ENCODE data around the gene RILPL1.
"Not testable (repeated sequence)": the region's sequence is repeated elsewhere in the genome, so short reads cannot be mapped to it uniquely, and the experiment has no call there.

RILPL1 gene

DNA sequence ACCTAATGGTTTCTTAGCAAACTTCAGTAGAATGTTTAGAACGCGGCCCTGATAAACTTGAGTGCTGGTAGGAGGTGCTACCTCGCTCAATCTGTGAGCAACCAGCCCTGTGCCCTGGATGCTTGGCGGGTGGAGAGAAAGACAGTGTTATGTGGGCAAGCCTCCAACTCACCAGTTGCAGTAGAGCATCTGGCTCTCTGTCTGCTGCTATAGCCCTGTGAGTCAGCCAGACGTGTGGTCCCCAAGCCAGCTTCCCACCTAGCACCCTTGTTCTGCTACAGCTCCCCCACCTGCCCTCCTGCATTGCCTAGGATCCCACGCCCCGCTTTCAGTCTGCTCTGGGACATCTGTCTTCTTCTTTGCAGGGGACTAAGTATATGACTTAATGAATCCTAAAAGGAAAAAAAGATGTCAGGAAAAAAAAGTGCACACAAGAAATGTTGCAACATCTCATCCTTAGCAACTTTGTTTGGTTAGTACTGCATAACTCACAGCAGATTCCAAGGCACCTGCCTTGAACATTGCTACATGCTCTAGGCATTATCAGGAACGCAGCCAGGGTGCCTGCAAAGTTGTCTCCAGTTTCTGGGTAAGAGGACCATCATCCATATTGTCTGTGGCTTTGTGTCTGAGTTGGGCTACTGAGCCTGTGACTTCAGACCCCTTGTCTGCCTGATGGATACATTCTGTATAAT lies 62.0 kb downstream of the RILPL1 start:
- H3K27ac ChIP-seq: no peak overlapping the region
- TF ChIP-seq, protein P1, sequence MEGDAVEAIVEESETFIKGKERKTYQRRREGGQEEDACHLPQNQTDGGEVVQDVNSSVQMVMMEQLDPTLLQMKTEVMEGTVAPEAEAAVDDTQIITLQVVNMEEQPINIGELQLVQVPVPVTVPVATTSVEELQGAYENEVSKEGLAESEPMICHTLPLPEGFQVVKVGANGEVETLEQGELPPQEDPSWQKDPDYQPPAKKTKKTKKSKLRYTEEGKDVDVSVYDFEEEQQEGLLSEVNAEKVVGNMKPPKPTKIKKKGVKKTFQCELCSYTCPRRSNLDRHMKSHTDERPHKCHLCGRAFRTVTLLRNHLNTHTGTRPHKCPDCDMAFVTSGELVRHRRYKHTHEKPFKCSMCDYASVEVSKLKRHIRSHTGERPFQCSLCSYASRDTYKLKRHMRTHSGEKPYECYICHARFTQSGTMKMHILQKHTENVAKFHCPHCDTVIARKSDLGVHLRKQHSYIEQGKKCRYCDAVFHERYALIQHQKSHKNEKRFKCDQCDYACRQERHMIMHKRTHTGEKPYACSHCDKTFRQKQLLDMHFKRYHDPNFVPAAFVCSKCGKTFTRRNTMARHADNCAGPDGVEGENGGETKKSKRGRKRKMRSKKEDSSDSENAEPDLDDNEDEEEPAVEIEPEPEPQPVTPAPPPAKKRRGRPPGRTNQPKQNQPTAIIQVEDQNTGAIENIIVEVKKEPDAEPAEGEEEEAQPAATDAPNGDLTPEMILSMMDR (IDR thresholded peaks at IDR 0.05): no peak
- no peak for TF ChIP-seq ZFX (IDR thresholded peaks at IDR 0.05; ENCODE audit: borderline replicate concordance)

DNA sequence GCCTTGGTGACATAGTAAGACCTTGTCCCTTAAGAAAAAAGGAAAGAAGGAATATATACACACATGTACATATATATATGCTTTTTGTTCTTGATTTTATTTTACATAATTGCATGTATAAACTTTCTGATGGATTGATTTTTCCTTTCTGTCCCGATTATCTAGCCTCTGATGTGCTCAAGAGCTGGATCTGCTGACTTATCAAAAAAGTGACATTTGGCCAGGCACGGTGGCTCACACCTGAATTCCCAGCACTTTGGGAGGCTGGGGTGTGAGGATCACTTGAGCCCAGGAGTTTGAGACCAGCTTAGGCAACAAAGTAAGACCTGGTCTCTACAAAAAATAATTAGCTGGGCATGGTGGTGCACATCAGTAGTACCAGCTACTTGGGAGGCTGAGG lies 63.5 kb downstream of the RILPL1 start:
- no peak for TF ChIP-seq ZFX (IDR thresholded peaks at IDR 0.05; ENCODE audit: borderline replicate concordance)
- TF ChIP-seq, protein P1 (IDR thresholded peaks at IDR 0.05): no peak
- H3K27ac ChIP-seq: no peak overlapping the region

DNA sequence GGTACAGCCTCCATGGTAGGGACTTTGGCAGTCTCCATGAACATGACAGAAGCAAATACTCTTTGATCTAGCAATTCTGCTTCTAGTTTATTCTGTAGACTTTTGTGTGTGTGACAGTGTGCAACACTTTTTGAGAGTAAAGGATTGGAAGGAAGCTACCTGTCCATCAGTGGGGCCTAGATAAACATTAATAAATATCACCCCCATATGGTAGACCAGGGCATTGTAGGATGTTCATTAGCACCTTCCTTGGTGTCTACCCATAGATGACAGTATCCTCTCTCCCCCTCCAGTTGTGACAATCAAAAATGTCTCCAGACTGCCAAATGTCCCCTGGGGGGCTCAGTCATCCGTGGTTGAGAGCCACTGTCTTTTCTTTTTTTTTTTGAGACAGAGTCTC lies 64.7 kb downstream of the RILPL1 start:
- H3K27ac ChIP-seq: no peak overlapping the region
- no peak for TF ChIP-seq ZFX (IDR thresholded peaks at IDR 0.05; ENCODE audit: borderline replicate concordance)
- TF ChIP-seq, protein P1 (IDR thresholded peaks at IDR 0.05): no peak

DNA sequence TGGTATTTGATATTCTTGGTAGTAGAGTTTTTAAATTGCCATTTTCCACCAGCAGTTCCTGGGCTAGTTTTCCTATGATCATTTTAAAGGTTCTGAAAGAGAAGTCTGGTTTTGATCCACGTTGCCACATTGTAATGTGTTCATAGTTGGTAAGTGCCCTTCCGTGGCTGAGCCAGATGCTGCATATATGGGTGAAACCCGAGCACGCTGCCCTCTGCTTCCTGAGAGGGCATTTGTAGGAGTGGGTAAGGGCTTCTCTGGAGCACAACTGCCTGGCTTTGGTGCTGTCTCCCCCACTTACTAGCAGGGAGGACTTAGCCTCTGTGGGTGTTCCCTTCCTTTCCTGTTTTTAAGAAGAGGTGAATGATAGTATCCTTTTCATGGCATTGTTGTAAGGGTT lies 68.4 kb downstream of the RILPL1 start:
- H3K27ac ChIP-seq: no peak overlapping the region
- TF ChIP-seq, protein P1 (IDR thresholded peaks at IDR 0.05): no peak
- TF ChIP-seq ZFX (IDR thresholded peaks at IDR 0.05; ENCODE audit: borderline replicate concordance): no peak

DNA sequence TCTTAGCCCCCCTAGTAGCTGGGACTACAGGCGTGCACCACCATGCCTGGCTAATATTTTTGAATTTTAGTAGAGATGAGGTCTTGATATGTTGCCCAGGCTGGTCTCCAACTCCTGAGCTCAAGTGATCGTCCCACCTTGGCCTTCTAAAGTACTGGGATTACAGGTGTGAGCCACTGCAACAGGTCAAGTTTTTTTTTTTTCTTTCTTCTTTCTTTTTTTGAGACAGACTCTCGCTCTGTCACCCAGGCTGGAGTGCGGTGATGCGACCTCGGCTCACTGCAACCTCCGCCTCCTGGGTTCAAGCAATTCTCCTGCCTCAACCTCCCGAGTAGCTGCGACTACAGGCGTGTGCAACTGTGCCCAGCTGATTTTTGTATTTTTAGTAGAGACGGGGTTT lies 70.3 kb downstream of the RILPL1 start:
- not testable (repeated sequence) for H3K27ac ChIP-seq

DNA sequence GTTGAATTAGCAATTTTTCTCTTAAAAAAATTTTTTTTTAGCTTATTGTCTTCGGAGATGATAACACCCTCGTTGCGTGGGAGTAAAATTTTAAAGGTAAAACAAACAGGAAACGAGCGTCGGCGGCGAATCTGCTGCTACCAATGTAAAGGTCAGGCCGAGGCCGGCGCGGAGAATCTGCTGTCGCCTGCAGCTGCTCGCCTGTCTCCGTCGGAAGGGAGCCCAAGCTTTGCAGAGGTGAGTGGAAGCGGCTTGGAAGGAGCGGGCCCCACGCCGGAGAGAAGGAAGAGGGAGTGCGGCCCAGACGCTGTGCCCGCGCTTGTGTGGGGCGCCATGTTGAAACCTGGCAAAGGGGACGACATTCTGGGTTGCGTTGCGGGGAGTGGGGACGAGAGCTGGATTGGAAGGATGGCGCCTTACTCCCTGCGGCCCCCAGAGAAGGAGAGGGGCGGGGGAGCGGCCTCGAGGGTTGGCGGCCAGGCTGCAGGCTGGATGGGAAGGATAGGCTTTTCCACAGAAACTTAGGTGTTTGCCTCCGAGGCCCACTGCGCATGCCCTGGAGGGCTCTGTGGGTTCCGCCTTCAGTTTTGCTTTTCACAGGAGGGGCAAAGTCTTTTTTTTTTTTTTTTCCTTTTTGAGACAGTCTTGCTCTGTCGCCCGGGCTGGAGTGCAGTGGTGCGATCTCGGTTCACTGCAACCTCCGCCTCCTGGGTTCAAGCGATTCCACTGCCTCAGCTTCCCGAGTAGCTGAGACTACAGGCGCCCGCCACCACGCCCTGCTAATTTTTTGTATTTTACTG lies 75.3 kb downstream of the RILPL1 start, which contains the start of gene SNRNP35:
Gene SNRNP35, plus strand, starts transcription at position 160 of the 800 bp plus-strand sequence. CDS start 7,402 bp downstream, outside the sequence.
- peak within 1 kb of the TSS; percentile 98 for H3K27ac ChIP-seq
- TF ChIP-seq ZFX (IDR thresholded peaks at IDR 0.05; ENCODE audit: borderline replicate concordance): no peak
- TF ChIP-seq, protein P1 (IDR thresholded peaks at IDR 0.05): no peak

DNA sequence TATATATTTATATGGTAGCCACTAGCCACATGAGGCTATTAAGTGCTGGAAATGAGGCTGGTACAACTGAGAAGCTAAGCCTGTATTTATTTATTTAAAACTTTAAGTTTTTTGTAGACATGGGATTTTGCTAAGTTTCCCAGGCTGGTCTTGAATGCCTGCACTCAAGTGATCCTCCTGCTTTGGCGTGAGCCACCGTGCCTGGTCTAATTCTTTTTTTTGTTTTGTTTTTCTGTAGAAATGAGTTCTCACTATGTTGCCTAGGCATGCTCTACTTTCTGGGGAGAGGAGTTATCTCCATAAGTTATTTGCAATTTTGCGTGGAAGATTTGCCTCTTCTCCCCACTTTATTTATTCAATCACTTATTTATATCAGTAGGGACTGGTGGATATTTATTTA lies 80.4 kb downstream of the RILPL1 start:
- no peak for TF ChIP-seq ZFX (IDR thresholded peaks at IDR 0.05; ENCODE audit: borderline replicate concordance)
- TF ChIP-seq, protein P1 (IDR thresholded peaks at IDR 0.05): no peak
- peak overlapping the region; percentile 37; the same call in 1 of the 2 replicates for H3K27ac ChIP-seq

DNA sequence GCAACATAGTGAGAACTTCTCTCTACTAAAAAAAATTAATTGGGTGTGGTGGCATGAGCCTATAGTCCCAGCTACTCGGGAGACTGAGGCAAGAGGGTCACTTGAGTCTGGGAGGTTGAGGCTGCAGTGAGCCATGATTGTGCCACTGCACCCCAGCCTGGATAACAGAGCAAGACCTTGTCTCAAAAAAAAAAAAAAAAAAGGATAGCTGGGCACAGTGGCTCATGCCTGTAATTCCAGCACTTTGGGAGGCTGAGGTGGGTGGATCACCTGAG lies 81.3 kb downstream of the RILPL1 start:
- H3K27ac ChIP-seq: peak overlapping the region; percentile 46
